ENCODE data around the gene OR6B3.

OR6B3 gene

GRCh38 chr2:240074545-240074944 is 21.2 kb upstream of the OR6B3 start:
- Histone ChIP-seq H3K27me3 (ENCODE audit: control insufficient read depth, low read length) (no peaks in the 10 kb centered on the region), H3K36me3 (ENCODE audit: control insufficient read depth, low read length) (no peaks in the 10 kb centered on the region), H3K27ac (ENCODE audit: low read depth, low read length) (no peak overlapping the region)

GRCh38 chr2:240070907-240071306 is 17.6 kb upstream of the OR6B3 start:
- no peaks in the 10 kb centered on the region for H3K36me3 ChIP-seq (ENCODE audit: control insufficient read depth, low read length)
- no peaks in the 10 kb centered on the region for H3K4me1 ChIP-seq (ENCODE audit: control insufficient read depth, low read length)
- H3K4me3 ChIP-seq (ENCODE audit: low read length), result no peak overlapping the region
- no peaks in the 10 kb centered on the region for H3K9me2 ChIP-seq (replicated peaks; ENCODE audit: control insufficient read depth, low read length)
- H3K9me3 ChIP-seq (ENCODE audit: control insufficient read depth, insufficient read depth, low read length), result no peaks in the 10 kb centered on the region
- H3K27me3 ChIP-seq (ENCODE audit: control insufficient read depth, low read length), result 0 out of 2 replicates have a peak, but pooled peaks cover 2% of the 10 kb centered on the region
- no peak overlapping the region for H3K4me2 ChIP-seq (ENCODE audit: low read length)
- no peaks in the 10 kb centered on the region for H3K79me2 ChIP-seq (ENCODE audit: control insufficient read depth, low read length)
- TF ChIP-seq EZH2phosphoT487 (IDR thresholded peaks at IDR 0.05; ENCODE audit: borderline replicate concordance, low read length) (no peak), CTCF (IDR thresholded peaks at IDR 0.05; ENCODE audit: low read depth, low read length, poor library complexity, severe bottlenecking) (no peak)
- no peaks in the 10 kb centered on the region for H4K20me1 ChIP-seq (ENCODE audit: control insufficient read depth, insufficient read depth, low read depth, low read length)
- H3K27ac ChIP-seq (ENCODE audit: low read depth, low read length), result no peak overlapping the region
- no peaks in the 10 kb centered on the region for H3F3A ChIP-seq (ENCODE audit: control insufficient read depth, insufficient read depth)

More at GRCh38 chr2:240074545-240074944, 21.2 kb upstream of the OR6B3 start:
- Histone ChIP-seq H3K4me1 (ENCODE audit: control insufficient read depth, low read length) (no peaks in the 10 kb centered on the region), H3K4me3 (ENCODE audit: low read length) (no peak overlapping the region), H3F3A (ENCODE audit: control insufficient read depth, insufficient read depth) (no peaks in the 10 kb centered on the region), H3K4me2 (ENCODE audit: low read length) (no peak overlapping the region), H4K20me1 (ENCODE audit: control insufficient read depth, insufficient read depth, low read depth, low read length) (no peaks in the 10 kb centered on the region), H3K9me3 (ENCODE audit: control insufficient read depth, insufficient read depth, low read length) (peaks cover 11% of the 10 kb centered on the region), H3K9me2 (replicated peaks; ENCODE audit: control insufficient read depth, low read length) (no peaks in the 10 kb centered on the region), H3K79me2 (ENCODE audit: control insufficient read depth, low read length) (no peaks in the 10 kb centered on the region)
- TF ChIP-seq CTCF (IDR thresholded peaks at IDR 0.05; ENCODE audit: low read depth, low read length, poor library complexity, severe bottlenecking), result no peak
- no peak for TF ChIP-seq EZH2phosphoT487 (IDR thresholded peaks at IDR 0.05; ENCODE audit: borderline replicate concordance, low read length)

- TF ChIP-seq CTCF (IDR thresholded peaks at IDR 0.05; ENCODE audit: low read depth, low read length, poor library complexity, severe bottlenecking) (no peak), EZH2phosphoT487 (IDR thresholded peaks at IDR 0.05; ENCODE audit: borderline replicate concordance, low read length) (no peak)
- Histone ChIP-seq H3K9me3 (ENCODE audit: control insufficient read depth, insufficient read depth, low read length) (no peaks in the 10 kb centered on the region), H3K9me2 (replicated peaks; ENCODE audit: control insufficient read depth, low read length) (no peaks in the 10 kb centered on the region)
These were observed 16.5 kb upstream of the OR6B3 start for GRCh38 chr2:240069829-240070228.

More at GRCh38 chr2:240069829-240070228, 16.5 kb upstream of the OR6B3 start:
- Histone ChIP-seq H3K36me3 (ENCODE audit: control insufficient read depth, low read length) (no peaks in the 10 kb centered on the region), H3K4me2 (ENCODE audit: low read length) (no peak overlapping the region), H3K4me3 (ENCODE audit: low read length) (no peak overlapping the region), H3K79me2 (ENCODE audit: control insufficient read depth, low read length) (no peaks in the 10 kb centered on the region), H3F3A (ENCODE audit: control insufficient read depth, insufficient read depth) (no peaks in the 10 kb centered on the region), H3K27ac (ENCODE audit: low read depth, low read length) (no peak overlapping the region), H3K27me3 (ENCODE audit: control insufficient read depth, low read length) (0 out of 2 replicates have a peak, but pooled peaks cover 2% of the 10 kb centered on the region), H3K4me1 (ENCODE audit: control insufficient read depth, low read length) (no peaks in the 10 kb centered on the region), H4K20me1 (ENCODE audit: control insufficient read depth, insufficient read depth, low read depth, low read length) (no peaks in the 10 kb centered on the region)
